Muscle of arm (tissue), 12 donors: ENCODE measurements around the gene NUAK2. TPM values are rescaled to one million over a fixed set of nuclear protein-coding genes. Genes with fewer than 3 reads are reported as not detected.
A peak's percentile ranks its signal among the peaks of the same experiment; 100 is the strongest.

ENCODE experiments used
- DNase-seq: peaks from one replicate; pipeline ENCODE4 v3.0.0-alpha.2; 2013
- polyA plus RNA-seq, 12 donors: library from polyadenylated mRNA; unstranded; fragments of 120-200 nt; gene quantifications; one replicate each; pipeline ENCODE4 v1.2.1, GENCODE V29; 2013; ENCODE audit not compliant: insufficient read length in 12 of 12

NUAK2 gene
- polyA plus RNA-seq, 12 donors = 0.25 to 1.8 (median 0.69) TPM; not detected in 2

DNA sequence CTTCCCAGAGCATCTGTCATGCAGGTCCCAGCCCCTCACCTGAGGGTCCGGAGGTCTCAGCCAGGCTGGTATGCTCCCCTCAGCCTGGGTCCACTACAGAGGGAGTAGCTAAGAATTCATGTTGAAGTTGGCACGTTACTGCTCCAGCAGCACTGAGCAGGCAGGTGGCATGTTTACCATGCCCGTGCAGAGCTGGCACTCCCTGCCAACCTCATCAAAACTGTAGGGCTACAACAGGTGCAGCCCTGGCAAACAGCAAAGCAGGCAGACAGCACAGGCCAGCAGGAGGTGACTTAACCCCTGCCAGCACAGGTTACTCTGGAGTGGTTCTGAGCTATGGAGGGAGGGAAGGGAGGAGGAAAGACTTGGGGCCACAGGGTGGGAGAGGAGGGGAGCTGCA is 46.4 kb downstream of the NUAK2 start:
- DNase-seq = no peak

DNA sequence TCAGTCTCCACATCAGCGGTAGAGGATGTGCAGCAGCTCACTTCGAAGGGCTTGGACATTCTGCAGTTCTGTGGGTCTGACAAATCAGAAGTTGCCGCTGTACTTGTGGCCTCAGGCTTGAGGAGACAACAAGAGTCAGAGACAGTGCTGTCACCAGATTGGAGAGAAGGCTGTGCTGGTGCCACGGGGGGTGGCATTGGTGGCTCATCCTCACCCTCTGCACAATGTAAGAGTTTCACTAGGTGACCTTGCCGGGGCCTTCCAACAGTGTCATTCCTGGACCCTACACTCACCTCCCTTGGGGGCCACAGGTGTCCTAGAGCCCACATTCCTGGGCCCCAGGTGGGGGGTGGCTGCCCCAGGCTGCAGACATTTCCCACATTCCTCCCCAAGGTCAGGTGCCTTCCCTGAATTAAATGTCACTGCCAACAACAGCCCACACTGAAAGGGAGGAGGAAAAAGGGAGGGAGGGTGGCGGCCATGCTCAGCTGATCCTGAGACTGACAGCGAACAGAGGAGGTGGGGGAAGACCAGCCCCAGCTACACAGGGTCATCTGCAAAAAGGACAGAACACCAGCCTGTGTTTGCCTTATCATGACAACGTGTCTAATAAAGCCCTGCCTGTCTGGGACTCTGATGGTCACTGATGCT is 47.4 kb downstream of the NUAK2 start:
- no peak for DNase-seq

DNA sequence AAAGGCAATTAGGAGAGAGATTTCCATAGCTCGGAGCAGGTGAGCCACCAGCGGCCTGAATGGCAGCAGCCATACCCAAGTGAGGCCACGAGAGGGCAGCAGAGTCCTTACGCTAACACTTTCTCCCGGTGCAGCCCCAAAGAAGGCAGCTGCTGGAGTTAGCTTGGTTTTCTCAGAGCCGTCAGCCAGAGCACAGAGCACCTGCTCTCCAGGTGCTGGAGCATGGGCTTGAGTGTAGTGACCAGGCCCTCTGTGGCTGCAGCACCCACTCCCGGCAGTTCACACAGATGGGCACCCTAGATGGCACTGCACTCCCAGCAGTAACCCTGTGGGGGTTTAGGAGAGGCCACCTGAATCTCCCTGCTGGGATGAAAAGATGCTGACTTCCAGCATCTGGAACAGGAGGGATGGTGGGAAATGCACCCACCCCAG is 48.0 kb downstream of the NUAK2 start:
- DNase-seq = peak; percentile 80

DNA sequence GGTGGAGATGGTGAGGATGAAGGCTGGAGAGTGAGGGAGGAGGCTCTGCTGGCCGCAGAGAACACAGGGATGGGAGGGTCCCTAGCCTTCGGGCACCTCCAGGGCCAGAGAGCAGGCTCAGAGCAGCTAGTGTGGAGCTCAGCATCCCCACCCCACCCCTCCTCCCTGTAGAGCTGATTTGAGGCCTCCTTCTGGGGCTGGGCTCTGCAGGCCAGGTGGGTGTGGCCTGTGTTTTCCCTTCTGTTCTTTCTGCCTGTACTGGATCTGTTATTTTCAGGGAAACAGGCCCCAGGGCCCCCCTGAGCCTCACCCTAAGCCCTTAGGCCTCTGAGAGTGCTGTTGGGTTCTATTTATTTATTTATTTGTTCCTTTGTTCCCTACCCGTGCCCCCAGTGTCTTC is 49.0 kb downstream of the NUAK2 start:
- DNase-seq = no peak

DNA sequence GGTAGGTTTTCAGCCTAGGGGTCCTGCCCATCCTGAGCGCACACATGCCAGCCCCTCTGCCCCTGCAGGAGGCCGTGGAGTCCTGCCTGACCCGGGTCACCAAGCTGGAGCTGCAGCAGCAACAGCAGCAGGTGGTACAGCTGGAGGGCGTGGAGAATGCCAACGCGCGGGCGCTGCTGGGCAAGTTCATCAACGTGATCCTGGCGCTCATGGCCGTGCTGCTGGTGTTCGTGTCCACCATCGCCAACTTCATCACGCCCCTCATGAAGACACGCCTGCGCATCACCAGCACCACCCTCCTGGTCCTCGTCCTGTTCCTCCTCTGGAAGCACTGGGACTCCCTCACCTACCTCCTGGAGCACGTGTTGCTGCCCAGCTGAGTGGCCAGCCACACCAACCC is 49.8 kb downstream of the NUAK2 start:
- no peak for DNase-seq

DNA sequence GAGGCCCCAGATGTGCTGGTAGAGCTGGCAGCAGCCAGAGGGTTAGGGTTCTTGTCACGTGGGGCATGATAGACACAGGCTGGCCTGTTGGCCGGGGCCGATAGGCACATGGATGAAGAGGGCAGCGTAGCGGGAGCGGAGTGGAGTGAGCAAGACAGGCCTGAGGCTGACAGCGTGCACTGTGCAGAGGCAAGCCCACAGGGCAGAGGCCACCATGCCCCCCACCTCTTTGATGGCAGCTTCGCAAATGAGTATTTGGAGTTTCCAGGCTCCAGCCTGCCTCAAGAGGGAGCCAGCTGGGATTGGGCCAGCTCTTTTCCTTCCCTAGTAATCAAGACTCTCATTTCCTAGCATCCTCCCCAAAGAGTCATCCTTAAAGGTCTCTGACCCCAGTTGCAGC is 50.3 kb downstream of the NUAK2 start:
- no peak for DNase-seq

DNA sequence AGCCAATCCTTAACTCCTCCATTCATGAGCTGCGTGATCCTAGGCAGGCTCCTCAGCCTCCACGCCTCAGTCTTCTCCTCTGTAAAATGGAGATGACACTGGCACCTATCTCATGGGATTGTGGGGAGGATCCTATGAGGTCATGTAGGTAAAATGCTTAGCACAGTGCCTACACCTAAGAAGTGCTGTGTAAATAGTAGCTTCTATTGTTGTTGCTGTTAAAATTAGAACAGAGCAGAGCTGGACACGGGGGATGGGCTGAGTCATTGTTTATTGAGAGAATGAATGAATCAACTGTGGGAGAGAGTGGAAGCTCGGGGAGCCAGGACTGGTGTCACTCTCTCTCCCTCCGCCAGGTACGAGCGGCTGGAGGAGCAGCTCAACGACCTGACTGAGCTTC is 50.8 kb downstream of the NUAK2 start:
- no peak for DNase-seq

DNA sequence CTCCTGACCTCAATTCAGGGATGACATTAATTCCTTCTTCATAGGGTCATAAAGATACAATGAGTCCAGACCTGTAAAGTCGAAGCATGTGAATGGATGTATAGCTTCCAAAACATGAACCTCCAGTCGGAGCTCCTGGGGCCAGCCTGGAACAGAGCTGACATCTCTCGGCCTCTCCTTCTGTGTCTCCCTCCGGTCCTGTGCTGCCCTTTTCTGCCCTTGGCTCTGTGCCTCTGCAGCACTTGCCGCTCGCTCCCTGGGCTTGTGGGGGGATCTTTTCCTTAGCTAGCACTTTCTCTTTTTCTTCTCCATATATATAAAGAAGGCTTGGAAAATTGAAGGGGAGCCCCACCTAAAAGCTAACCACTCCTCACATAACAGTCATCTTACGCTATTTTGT is 51.3 kb downstream of the NUAK2 start:
- no peak for DNase-seq

DNA sequence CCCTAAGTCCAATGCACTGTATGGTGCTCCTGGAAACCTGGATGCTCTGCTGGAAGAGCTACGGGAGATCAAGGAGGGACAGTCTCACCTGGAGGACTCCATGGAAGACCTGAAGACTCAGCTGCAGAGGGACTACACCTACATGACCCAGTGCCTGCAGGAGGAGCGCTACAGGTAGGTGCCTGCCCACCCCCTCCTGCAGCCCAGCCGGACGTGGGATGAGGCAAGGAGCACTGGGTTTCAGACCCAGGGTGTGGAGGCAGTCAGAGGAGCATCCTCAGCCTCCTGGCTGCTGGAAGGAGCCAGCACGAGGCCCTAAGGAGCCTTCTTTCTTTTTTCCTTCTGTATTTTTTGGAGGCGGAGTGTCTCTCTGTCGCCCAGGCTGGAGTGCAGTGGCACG is 51.8 kb downstream of the NUAK2 start:
- DNase-seq = no peak

DNA sequence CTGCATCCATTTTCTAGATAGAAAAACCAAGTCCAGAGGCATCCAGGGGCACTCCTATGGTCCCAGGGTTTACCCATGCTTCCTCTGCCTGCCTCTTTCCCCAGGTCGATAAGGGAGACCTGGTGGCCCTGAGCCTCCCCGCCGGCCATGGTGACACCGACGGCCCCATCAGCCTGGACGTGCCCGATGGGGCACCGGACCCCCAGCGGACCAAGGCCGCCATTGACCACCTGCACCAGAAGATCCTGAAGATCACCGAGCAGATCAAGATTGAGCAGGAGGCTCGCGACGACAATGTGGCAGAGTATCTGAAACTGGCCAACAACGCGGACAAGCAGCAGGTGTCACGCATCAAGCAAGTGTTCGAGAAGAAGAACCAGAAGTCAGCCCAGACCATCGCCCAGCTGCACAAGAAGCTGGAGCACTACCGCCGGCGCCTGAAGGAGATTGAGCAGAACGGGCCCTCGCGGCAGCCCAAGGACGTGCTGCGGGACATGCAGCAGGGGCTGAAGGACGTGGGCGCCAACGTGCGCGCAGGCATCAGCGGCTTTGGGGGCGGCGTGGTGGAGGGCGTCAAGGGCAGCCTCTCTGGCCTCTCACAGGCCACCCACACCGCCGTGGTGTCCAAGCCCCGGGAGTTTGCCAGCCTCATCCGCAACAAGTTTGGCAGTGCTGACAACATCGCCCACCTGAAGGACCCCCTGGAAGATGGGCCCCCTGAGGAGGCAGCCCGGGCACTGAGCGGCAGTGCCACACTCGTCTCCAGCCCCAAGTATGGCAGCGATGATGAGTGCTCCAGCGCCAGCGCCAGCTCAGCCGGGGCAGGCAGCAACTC is 52.5 kb downstream of the NUAK2 start:
- DNase-seq = no peak

DNA sequence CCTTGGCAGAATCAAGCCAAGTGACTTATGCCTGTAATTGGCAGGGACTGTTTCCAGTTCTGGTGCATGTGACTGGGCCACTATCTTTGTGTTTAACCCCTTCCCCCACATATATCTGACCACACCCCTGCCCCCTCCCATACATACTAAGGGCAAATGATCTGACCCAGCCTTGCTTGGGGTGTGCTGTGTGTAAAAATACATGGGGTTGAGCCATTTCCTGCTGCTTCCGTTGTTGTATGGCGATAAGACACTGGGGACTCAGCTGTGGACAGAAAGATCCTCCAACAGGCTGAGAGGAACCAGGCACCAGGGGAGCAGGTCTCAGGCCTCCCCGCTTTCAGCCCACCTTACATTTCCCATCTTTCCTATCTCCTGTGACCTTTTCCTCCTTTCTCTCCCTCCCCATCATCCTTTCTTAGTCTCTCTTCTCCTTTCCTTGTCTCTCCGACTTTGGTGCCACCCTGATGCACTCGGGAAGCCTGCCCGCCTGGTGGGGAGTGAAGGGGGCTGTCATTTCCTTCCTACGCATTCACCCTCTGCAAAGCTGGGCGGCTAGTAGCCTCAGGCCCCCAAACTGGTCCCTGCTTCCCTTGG is 54.1 kb downstream of the NUAK2 start:
- no peak for DNase-seq

DNA sequence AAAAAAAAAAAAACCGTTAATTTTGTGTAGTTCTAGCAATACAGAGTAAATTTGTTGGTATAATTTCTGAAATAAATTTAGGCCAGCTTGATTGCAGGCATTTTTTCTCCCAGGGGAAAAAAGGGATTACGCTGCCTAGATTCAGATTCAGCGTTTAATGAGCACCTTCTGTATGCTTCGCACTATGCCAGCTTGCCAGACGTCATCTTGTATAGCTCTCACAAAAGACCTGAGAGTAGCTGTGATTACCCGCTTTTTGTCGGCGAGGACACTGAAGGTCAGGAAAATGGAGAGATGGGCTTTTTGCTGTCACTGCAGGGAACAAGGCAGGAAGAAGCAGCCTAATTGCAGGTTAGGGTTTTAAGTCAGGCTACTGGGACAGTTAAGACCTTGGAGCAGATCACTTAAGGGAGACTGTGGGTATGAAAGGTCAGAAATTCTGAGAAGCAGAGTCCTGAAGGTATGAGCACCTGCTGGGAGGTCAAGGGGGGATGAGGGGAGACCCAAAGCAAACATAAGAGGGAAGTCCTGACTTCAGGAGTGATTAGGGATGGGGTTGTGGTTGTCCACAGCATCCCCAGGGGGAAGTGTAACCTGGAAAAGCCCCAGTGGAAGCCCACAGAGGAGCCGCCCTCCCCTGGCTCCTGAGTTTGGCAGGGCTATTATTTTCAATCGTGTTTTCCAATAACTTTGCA is 54.8 kb downstream of the NUAK2 start:
- DNase-seq = no peak

DNA sequence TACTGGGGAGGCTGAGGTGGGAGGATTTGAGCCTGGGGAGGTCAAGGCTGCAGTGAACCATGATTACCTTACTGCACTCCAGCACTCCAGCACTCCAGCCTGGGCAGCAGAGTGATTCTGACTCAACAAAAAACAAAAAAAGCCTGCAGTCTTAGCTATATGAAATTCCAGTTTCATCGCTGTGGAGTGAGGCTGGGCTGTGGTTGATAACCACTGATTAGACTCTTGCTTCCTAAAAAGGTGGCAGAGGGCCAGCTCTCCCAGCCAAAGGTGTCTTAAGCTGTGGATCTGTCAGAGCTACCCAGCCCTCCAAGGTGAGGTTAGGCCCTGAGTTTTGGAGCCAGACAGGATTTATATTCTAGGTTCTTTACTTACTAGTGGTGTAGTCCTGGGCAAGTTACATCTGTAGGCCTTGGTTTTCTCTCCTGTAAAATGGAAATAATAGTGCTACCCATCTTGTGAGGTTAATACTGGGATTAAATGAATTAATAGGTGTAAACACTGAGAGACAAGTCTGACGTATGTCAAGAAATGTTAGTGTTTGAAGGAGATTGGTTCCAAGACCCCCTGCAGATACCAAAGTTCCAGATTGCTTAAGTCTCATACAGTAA is 57.9 kb downstream of the NUAK2 start:
- no peak for DNase-seq

DNA sequence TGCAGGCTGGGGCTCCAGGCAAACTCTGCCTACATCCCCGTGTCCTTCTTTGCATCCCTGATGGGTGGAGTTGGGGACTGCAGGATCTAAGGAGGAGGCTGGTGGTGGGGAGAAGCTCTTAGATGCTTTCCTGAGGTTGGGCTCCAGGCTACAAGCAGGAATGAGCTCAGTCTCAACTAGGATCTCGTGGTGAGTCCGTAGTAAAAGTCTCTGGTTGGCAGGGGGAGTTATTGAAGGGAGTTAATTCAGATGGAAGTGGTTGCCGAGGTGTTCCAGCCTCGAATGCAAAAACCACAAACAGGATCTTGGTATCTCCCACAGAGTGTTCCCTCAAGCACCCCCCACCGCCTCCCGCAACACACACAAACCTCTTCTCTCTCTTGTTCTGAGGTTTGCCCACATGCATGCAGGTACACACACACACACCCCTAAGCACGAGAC is 58.8 kb downstream of the NUAK2 start:
- DNase-seq = no peak

DNA sequence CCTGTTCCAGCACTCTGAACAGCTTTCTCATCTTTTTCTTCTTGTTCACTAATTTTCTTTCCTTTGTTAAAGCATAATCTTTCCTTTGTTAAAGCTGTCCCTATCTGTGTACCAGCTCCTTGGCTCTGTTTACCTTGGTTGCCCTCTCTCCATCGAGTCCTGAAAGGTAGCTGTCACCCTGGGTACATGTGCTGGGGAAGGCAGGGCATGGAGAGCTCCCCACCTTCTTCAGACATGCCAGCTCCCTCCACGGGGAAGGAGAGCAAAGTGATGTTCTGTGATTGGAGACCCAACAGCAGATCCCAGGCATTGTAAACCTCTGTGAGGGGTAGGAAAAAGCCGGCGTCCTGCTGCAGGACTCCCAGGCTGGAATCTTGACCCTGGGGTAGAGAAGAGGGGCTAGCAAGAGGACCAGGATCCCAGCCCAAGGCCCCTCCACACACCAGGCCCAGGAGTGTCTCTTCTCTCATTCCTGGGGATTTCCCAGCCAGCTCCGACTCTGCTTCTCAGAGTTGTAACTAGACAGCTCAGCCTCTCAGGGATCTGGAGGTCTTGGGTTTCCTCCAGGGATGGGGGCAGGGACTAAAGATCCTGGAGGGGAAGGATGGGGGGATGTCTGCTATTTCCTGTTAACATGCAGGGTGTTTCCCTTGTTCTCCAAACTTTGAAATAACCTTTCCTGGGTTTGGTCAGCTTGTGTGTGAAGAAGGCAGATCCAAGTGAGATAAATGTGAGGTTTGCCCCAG is 59.4 kb downstream of the NUAK2 start:
- no peak for DNase-seq

DNA sequence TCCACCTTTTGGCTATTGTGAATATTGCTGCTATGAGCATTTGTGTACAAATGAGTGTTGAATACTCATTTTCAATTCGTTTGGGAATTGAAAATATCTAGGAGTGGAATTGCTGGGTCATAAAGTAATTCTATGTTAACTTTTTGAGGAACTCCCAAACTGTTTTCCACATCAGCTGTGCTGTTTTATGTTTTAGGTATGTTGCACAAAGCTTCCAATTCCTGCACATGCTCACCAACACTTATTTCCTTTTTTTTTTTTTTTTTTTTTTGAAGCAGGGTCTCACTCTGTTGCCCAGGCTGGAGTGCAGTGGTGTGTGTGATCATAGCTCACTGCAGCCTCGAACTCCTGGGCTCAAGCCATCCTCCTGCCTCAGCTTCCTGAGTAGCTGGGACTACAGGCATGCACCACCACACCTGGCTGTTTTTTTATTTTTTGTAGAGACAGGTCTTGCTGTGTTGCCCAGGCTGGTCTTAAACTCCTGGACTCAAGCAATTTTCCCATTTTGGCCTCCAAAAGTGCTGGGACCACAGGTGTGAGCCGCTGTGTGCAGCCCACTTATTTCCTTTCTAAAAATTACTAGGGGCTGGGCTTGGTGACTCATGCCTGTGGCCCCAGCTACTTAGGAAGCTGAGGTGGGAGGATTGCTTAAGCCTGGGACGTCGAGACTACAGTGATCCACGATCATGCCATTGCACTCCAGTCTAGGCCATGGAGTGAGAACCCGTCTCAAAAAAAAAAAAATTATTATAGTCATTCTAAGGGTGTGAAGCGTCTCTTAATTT is 60.4 kb downstream of the NUAK2 start:
- DNase-seq = no peak

DNA sequence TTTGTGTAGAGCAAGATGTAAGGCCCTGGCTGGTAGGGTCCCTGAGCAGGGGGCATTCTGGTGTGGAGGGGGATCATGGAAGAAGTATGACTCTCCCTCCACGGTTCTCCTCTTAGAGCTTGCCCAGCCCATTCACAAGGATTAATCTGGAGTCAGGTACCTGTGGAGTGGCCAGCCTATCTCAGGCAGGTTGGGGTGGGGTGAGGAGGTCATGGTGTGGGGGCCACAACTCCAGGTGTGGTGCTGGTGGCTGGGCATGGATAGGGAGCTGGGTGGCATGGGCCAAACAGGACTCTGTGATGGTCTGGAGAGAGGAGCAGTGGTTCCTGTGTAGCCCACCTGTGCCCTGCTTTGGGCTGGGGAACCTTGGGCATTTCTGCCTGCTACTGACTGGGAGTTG is 61.5 kb downstream of the NUAK2 start:
- DNase-seq = no peak

DNA sequence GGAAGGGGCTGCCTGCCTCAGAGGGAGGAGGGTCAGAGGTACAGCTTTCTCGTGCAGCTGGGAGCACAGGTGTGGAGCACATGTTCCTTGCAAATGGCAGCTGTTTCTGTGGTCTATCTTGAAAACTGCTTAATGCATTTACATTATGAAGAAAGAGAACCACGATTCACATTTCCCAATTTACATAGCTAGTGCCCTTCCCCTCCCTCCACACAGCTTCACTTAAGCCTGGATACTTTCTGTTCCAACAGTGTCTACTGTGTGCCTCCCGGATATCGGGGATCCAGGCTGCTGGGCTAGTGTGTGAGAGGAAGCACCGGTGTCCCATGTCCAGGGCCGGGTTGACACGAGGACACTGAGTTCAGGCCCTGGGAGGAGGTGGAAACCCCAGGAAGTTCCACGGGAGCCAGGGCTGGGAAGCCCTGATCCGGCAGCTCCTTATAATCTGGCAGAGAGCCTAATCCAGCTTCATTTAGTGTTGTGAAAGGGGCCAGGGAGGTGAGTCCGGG is 62.2 kb downstream of the NUAK2 start:
- no peak for DNase-seq

DNA sequence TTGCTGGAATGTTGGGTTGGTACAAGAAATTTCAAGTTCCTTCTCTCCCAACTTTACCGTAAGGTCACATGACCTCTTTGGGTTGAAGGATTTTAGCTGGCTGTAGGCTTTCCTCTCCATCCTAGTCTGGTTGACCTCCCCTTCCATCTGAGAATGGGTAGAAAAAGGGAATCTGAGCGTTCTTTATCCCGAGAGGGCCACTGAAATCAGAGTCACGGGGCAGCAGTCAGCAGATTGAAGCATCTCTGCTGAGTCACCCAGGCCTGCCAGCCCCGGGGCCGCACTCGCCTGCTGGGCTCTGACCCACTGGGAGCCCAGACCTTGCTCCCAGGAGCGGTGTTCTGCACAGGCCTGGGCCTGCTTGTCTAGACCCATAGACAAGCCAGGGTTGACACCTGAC is 62.8 kb downstream of the NUAK2 start:
- no peak for DNase-seq

DNA sequence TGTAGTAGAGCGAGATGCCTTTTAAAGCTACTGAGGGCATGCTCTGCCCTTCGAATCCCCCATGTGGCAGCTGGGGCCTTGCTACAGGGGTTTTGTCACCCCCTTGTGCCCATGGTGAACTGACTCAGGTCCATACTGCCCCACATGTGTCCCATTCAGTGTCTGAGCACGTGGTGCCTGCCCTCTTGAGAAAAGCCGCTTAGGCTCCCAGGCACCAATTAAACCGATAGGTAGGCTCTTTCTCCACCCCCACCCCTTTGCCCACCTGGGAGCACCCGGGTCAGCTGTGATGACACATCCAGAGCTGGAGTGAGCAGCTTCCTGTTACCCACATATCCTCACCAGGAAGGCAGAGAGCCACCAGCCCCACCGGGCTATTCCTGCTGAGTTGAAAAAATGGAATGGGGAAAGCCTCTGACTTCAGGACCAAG is 63.3 kb downstream of the NUAK2 start:
- DNase-seq = no peak
